B cell (primary cell): ENCODE results near the gene C17orf113. TPM values are rescaled to one million over a fixed set of nuclear protein-coding genes. Genes with fewer than 3 reads are reported as not detected.

Source experiments
- ATAC-seq: fragments of 200-7000 bp; cut with Tn5 transposase; one replicate; pipeline ENCODE4 v1.10.0; 2021; ENCODE audit warnings: low read depth, mild to moderate bottlenecking, moderate number of reproducible peaks, moderate library complexity
- CTCF ChIA-PET: fragments of 350-600 bp; sonication (Branson Sonifier 250); formaldehyde crosslinking; loops from one replicate; lab custom pipeline; 2021; ENCODE audit warnings: antibody characterized with exemption, inconsistent platforms; lab: Charles Lee
- POLR2A ChIA-PET: fragments of 350-600 bp; sonication (Branson Sonifier 250); formaldehyde crosslinking; loops from one replicate; lab custom pipeline; 2021; ENCODE audit warnings: antibody characterized with exemption; lab: Charles Lee
- DNase-seq: peaks from one replicate; pipeline ENCODE4 v3.0.0; 2013
- H2AFZ ChIP-seq: 2 replicates; pipeline ENCODE4 v1.6.1; 2012; ENCODE audit warnings: mild to moderate bottlenecking, low read depth, low read length; ENCODE audit not compliant: insufficient read depth, poor library complexity, severe bottlenecking
- H3K27ac ChIP-seq, 2 donors: 1 replicate in 1 of 2; 2 replicates in 1 of 2; pipeline ENCODE4 v1.5.1; 2012 to 2013; ENCODE audit warnings: low read length in 2 of 2, mild to moderate bottlenecking in 2 of 2, moderate library complexity in 1 of 2
- H3K27me3 ChIP-seq, 4 experiments: fragments of 200-600 bp in 1 of 4; sonication (generic) in 1 of 4; replicated peaks in 1 of 4; 1 replicate in 2 of 4; 2 replicates in 2 of 4; pipeline versions ENCODE4 v1.6.1 to v1.7.0; 2013 to 2016; ENCODE audit warnings: low read length in 3 of 4, mild to moderate bottlenecking in 2 of 4, mixed read lengths in 1 of 4, moderate library complexity in 1 of 4; ENCODE audit not compliant: insufficient read depth in 4 of 4, control insufficient read depth in 3 of 4; ENCODE audit errors: control extremely low read depth in 1 of 4
- H3K36me3 ChIP-seq, 2 experiments: replicated peaks in 1 of 2; 1 replicate in 1 of 2; 2 replicates in 1 of 2; pipeline versions ENCODE4 v1.6.1 to v1.7.1; 2013; ENCODE audit warnings: low read length in 1 of 2; ENCODE audit not compliant: insufficient read depth in 2 of 2, control insufficient read depth in 1 of 2; ENCODE audit errors: control extremely low read depth in 1 of 2, extremely low read depth in 1 of 2
- H3K4me1 ChIP-seq, 2 donors: fragments of 200-600 bp in 1 of 2; sonication (generic) in 1 of 2; 1 replicate in 1 of 2; 2 replicates in 1 of 2; pipeline versions ENCODE4 v1.5.1 to v1.6.1; 2013 to 2017; ENCODE audit warnings: low read length in 2 of 2; ENCODE audit not compliant: control insufficient read depth in 2 of 2, insufficient read depth in 2 of 2
- H3K4me2 ChIP-seq: replicated peaks from 2 replicates; pipeline ENCODE3; 2012; ENCODE audit warnings: mild to moderate bottlenecking, low read depth, low read length; ENCODE audit not compliant: poor library complexity, severe bottlenecking
- H3K4me3 ChIP-seq, 5 experiments: fragments of 200-600 bp in 1 of 5; sonication (generic) in 1 of 5; 1 replicate in 3 of 5; 2 replicates in 2 of 5; pipeline versions ENCODE4 v1.5.1 to v1.7.0; 2011 to 2016; ENCODE audit warnings: low read length in 4 of 5, mild to moderate bottlenecking in 4 of 5, low read depth in 2 of 5, control low read depth in 1 of 5, moderate library complexity in 1 of 5; ENCODE audit not compliant: insufficient read depth in 1 of 5; ENCODE audit errors: control extremely low read depth in 1 of 5, extremely low read depth in 1 of 5
- H3K79me2 ChIP-seq: fragments of 200-600 bp; sonication (generic); one replicate; pipeline ENCODE4 v1.6.0; 2016; ENCODE audit warnings: low read length; ENCODE audit not compliant: control insufficient read depth, insufficient read depth
- H3K9ac ChIP-seq: fragments of 200-600 bp; sonication (generic); 2 replicates; pipeline ENCODE4 v1.6.1; 2017; ENCODE audit warnings: mild to moderate bottlenecking, low read length, moderate library complexity
- H3K9me3 ChIP-seq, 3 donors: one replicate each; pipeline versions ENCODE4 v1.6.1 to v1.7.1; 2013; ENCODE audit warnings: low read length in 2 of 3; ENCODE audit not compliant: control insufficient read depth in 2 of 3, insufficient read depth in 1 of 3; ENCODE audit errors: control extremely low read depth in 1 of 3
- H4K20me1 ChIP-seq: 2 replicates; pipeline ENCODE4 v1.6.0; 2012; ENCODE audit warnings: mild to moderate bottlenecking, low read length; ENCODE audit not compliant: insufficient read depth, control insufficient read depth, poor library complexity, severe bottlenecking
- H3K27ac Mint-ChIP-seq: one replicate; pipeline ENCODE4 v1.8.0; 2021; ENCODE audit warnings: mixed read lengths
- H3K27me3 Mint-ChIP-seq: one replicate; pipeline ENCODE4 v1.8.0; 2021; ENCODE audit warnings: mixed read lengths
- H3K4me1 Mint-ChIP-seq: one replicate; pipeline ENCODE4 v1.8.0; 2021; ENCODE audit warnings: mixed read lengths
- H3K4me3 Mint-ChIP-seq: one replicate; pipeline ENCODE4 v1.8.0; 2021; ENCODE audit warnings: mixed read lengths
- H3K9me3 Mint-ChIP-seq: one replicate; pipeline ENCODE4 v1.8.0; 2022; ENCODE audit warnings: mixed read lengths; ENCODE audit not compliant: insufficient read depth
- CTCF ChIP-seq: fragments of 200-600 bp; IDR thresholded peaks from one replicate; pipeline ENCODE4 v1.8.0; 2022; ENCODE audit warnings: antibody characterized with exemption, mild to moderate bottlenecking
- EZH2 ChIP-seq: IDR thresholded peaks from 2 replicates; pipeline ENCODE4 v1.6.1; 2012; ENCODE audit warnings: borderline replicate concordance, low read depth, mild to moderate bottlenecking, moderate library complexity, low read length; ENCODE audit not compliant: insufficient read depth, poor library complexity, severe bottlenecking
- WGBS: methylation state at CpG from one replicate; pipeline ENCODE4 v1.1.5; 2013; ENCODE audit warnings: missing lambda C conversion rate; ENCODE audit not compliant: insufficient coverage; 5-methylcytosine and 5-hydroxymethylcytosine counted together
- intact Hi-C: fragments of 100-400 bp; cut with micrococcal nuclease; formaldehyde crosslinking; loops from one replicate; pipeline ENCODE4 v1.10.0; 2022
- polyA plus RNA-seq: library from polyadenylated mRNA; depleted of rRNA; stranded (reverse); fragments of >200 nt; gene quantifications from 2 replicates; pipeline ENCODE4 v1.2.3, GENCODE V29; 2012
- total RNA-seq, 2 donors: library from RNA; stranded (reverse); fragments of 120-200 nt in 1 of 2; gene quantifications; 1 replicate in 1 of 2; 2 replicates in 1 of 2; pipeline versions ENCODE4 v1.2.3 to v1.2.4, GENCODE V29; 2013 to 2022

Gene C17orf113
- total and polyA plus RNA-seq, 2 donors (not counting 1 experiment from before 2014, with no cell fraction given) = 1.2 to 2.1 TPM

DNA sequence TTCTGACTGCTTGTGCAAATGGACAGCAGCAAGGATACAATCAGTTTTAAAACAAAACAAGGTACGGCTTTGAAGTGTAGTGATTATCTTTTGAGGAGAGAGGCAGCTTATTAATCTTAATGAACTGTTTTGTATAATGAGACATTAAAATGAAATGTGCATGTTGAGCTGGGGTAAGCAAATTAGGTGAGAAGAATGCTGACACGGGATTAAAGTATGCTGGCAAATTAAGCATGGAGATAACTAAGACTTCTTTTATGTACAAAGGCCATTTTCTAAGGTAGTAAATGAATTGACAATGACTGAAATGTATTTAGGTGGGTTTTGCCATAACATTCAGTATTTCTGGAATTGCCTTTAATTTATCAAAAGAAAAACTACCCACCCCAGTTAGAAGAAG is 51.9 kb downstream of the C17orf113 start:
- Histone ChIP-seq H3K9me3 (no peaks in the 10 kb centered on the region), H3K4me3 (no peak overlapping the region), H3K27me3 (no peaks in the 10 kb centered on the region), H3K4me1 (peaks cover 20 to 29% of the 10 kb centered on the region in 2 donors), H4K20me1 (peaks cover 27% of the 10 kb centered on the region), H3K36me3 (peaks cover 17 to 66% of the 10 kb centered on the region in 2 experiments), H3K27ac (no peak overlapping the region), H3K79me2 (peaks cover 33% of the 10 kb centered on the region), H3K4me2 (no peak overlapping the region), H3K9ac (no peak overlapping the region), H2AFZ (no peak overlapping the region)
- Mint-ChIP-seq H3K4me3 (no peak overlapping the region), H3K27me3 (no peaks in the 10 kb centered on the region), H3K9me3 (no peaks in the 10 kb centered on the region), H3K4me1 (peaks cover 28% of the 10 kb centered on the region), H3K27ac (no peak overlapping the region)
- no peak for TF ChIP-seq EZH2
- TF ChIP-seq CTCF = no peak
- POLR2A ChIA-PET = no interaction called here
- ATAC-seq (no peak), DNase-seq (no peak)
- no CpG with 5 or more reads among the region's 2 CpGs for WGBS
- intact Hi-C loops = no loop called here
- CTCF ChIA-PET = interaction anchor here (1.0 to 1.4 kb wide), 2 partner anchors 17 to 19 kb away, joined by 3 to 4 read pairs; partner anchors contain the start of gene DNAJC7

- peak overlapping the region; percentile 96 for H3K27ac Mint-ChIP-seq
- Histone ChIP-seq H4K20me1 (peaks cover 12% of the 10 kb centered on the region), H3K79me2 (peaks cover 29% of the 10 kb centered on the region), H3K27me3 (no peaks in the 10 kb centered on the region), H3K4me1 (peaks cover 20 to 29% of the 10 kb centered on the region in 2 donors), H2AFZ (no peak overlapping the region), H3K9ac (no peak overlapping the region), H3K4me2 (peak overlapping the region; percentile 72), H3K36me3 (peaks cover 19 to 63% of the 10 kb centered on the region in 2 experiments), H3K4me3 (no peak overlapping the region), H3K9me3 (no peaks in the 10 kb centered on the region), H3K27ac (peak overlapping the region; percentile 75 to 85)
- ATAC-seq = no peak
- ChIA-PET POLR2A (interaction anchor here (1.2 kb wide), 1 partner anchor 16 kb away, joined by 3 read pairs; no protein-coding TSS in a partner anchor), CTCF (interaction anchor here (1.5 to 2.4 kb wide), 2 partner anchors 20 to 21 kb away, joined by 3 to 8 read pairs; partner anchors contain the start of gene DNAJC7)
- H3K9me3 Mint-ChIP-seq = no peaks in the 10 kb centered on the region
- TF ChIP-seq EZH2 = no peak
- TF ChIP-seq CTCF = no peak
- H3K4me1 Mint-ChIP-seq = peaks cover 24% of the 10 kb centered on the region
- no peaks in the 10 kb centered on the region for H3K27me3 Mint-ChIP-seq
- 90% methylated on average over 2 of the region's 2 CpGs for WGBS
- H3K4me3 Mint-ChIP-seq = no peak overlapping the region
- no peak for DNase-seq
- intact Hi-C loops = loop anchor here (1.0 kb wide), 1 partner anchor 31 kb away; the partner anchor contains the start of gene CNP
Observed at GRCh38 chr17:41996855-41997164, 53.6 kb downstream of the C17orf113 start.
